Measurements from ENCODE around the gene PTRH2. TPM values are rescaled to one million over a fixed set of nuclear protein-coding genes. Genes with fewer than 3 reads are reported as not detected.

The PTRH2 gene
- polyA plus RNA-seq, 2 of the 4 experiments (the other 2 are of a cell fraction) = 109 to 169 TPM

- WGBS (ENCODE audit: missing lambda C conversion rate) = 91% methylated on average over 1 of the region's 1 CpG
- no peak overlapping the region for H3K27ac ChIP-seq
- DNase-seq (ENCODE audit: low read depth in 1 of 2, low spot score in 1 of 2) (no peak), FAIRE-seq (no peak), ATAC-seq (no peak)
- H3K4me1 ChIP-seq = peaks cover 8% of the 10 kb centered on the region; the same call in 1 of the 3 replicates
- H3K4me2 ChIP-seq = no peak overlapping the region
- peaks cover 11% of the 10 kb centered on the region; the same call in 2 of the 3 replicates for H3K9me3 ChIP-seq
- CTCF ChIA-PET = interaction anchor here (0.6 to 1.1 kb wide), 2 partner anchors 32 to 321 kb away, joined by 3 read pairs; no protein-coding TSS in a partner anchor
- H3K4me3 ChIP-seq = no peak overlapping the region
- TF ChIP-seq REST (IDR thresholded peaks at IDR 0.05) = no peak
- no peak for TF ChIP-seq NR3C1 (IDR thresholded peaks at IDR 0.05)
- no peak for TF ChIP-seq ESRRA (IDR thresholded peaks at IDR 0.05; ENCODE audit: borderline replicate concordance, low read length)
- TF ChIP-seq CEBPB (IDR thresholded peaks at IDR 0.05) = no peak
- TF ChIP-seq HES2 (IDR thresholded peaks at IDR 0.05) = no peak
- no peak for TF ChIP-seq ZSCAN20 (CRISPR knock-in tag; IDR thresholded peaks at IDR 0.05)
- TF ChIP-seq HOXA7 (CRISPR knock-in tag; IDR thresholded peaks at IDR 0.05) = no peak
- TF ChIP-seq, protein P1, sequence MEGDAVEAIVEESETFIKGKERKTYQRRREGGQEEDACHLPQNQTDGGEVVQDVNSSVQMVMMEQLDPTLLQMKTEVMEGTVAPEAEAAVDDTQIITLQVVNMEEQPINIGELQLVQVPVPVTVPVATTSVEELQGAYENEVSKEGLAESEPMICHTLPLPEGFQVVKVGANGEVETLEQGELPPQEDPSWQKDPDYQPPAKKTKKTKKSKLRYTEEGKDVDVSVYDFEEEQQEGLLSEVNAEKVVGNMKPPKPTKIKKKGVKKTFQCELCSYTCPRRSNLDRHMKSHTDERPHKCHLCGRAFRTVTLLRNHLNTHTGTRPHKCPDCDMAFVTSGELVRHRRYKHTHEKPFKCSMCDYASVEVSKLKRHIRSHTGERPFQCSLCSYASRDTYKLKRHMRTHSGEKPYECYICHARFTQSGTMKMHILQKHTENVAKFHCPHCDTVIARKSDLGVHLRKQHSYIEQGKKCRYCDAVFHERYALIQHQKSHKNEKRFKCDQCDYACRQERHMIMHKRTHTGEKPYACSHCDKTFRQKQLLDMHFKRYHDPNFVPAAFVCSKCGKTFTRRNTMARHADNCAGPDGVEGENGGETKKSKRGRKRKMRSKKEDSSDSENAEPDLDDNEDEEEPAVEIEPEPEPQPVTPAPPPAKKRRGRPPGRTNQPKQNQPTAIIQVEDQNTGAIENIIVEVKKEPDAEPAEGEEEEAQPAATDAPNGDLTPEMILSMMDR (IDR thresholded peaks at IDR 0.05) = no peak
- no peak for TF ChIP-seq FOSL2 (IDR thresholded peaks at IDR 0.05)
- no peak for TF ChIP-seq FOSL2 (CRISPR knock-in tag; IDR thresholded peaks at IDR 0.05)
- no peak for TF ChIP-seq SREBF2 (IDR thresholded peaks at IDR 0.05)
- no peak for TF ChIP-seq ZNF302 (CRISPR knock-in tag; IDR thresholded peaks at IDR 0.05)
- POLR2A ChIA-PET = no interaction called here
Measured at GRCh38 chr17:59650642-59651041, 56.6 kb downstream of the PTRH2 start.

- H3K9me3 ChIP-seq = peaks cover 11% of the 10 kb centered on the region; the same call in 2 of the 3 replicates
- FAIRE-seq (no peak), DNase-seq (ENCODE audit: low read depth in 1 of 2, low spot score in 1 of 2) (no peak), ATAC-seq (no peak)
- POLR2A ChIA-PET = no interaction called here
- no peak overlapping the region for H3K27ac ChIP-seq
- no peak overlapping the region for H3K4me3 ChIP-seq
- no peak for TF ChIP-seq POLR2AphosphoS2 (conservative IDR thresholded peaks at IDR 0.05; ENCODE audit: low read length)
- TF ChIP-seq BCL3 (IDR thresholded peaks at IDR 0.05) = no peak
- TF ChIP-seq JUN (IDR thresholded peaks at IDR 0.05) = no peak
- TF ChIP-seq HOXB13 (CRISPR knock-in tag; IDR thresholded peaks at IDR 0.05; ENCODE audit: low read depth) = no peak
- no peak for TF ChIP-seq BHLHE40 (IDR thresholded peaks at IDR 0.05; ENCODE audit: low read depth, low read length)
- no peak for TF ChIP-seq NR3C1 (IDR thresholded peaks at IDR 0.05)
- no peak for TF ChIP-seq HEYL (CRISPR knock-in tag; IDR thresholded peaks at IDR 0.05)
- TF ChIP-seq HDAC2 (IDR thresholded peaks at IDR 0.05) = no peak
- TF ChIP-seq RARB (CRISPR knock-in tag; IDR thresholded peaks at IDR 0.05) = no peak
- no peak for TF ChIP-seq HOXB5 (CRISPR knock-in tag; IDR thresholded peaks at IDR 0.05)
- TF ChIP-seq ESRRA (IDR thresholded peaks at IDR 0.05; ENCODE audit: borderline replicate concordance, low read length) = no peak
- peaks cover 8% of the 10 kb centered on the region; the same call in 1 of the 3 replicates for H3K4me1 ChIP-seq
- CTCF ChIA-PET = no interaction called here
- H3K4me2 ChIP-seq = no peak overlapping the region
Measured at GRCh38 chr17:59649886-59650285, 57.3 kb downstream of the PTRH2 start.

Other genes starting within 250 kb of the PTRH2 start
- 87.4 and 109 TPM in 2 replicates for gene DHX40, start 141.8 kb downstream of the PTRH2 start, polyA plus RNA-seq (2011; rRNA removed)
- gene DHX40, start 141.8 kb downstream of the PTRH2 start, polyA plus RNA-seq (2017; fragmentation: RNase III; extraction: RNeasy Plus Mini Kit Qiagen cat#74134 plus additional on column Dnase treatment) = 54.7 to 59.3 TPM (median 55.8 TPM) in 3 replicates
- gene CLTC, start 87.5 kb downstream of the PTRH2 start, polyA plus RNA-seq (2011; rRNA removed) = 360 and 376 TPM in 2 replicates
- 182 to 185 TPM (median 183 TPM) in 3 replicates for gene CLTC, start 87.5 kb downstream of the PTRH2 start, polyA plus RNA-seq (2017; fragmentation: RNase III; extraction: RNeasy Plus Mini Kit Qiagen cat#74134 plus additional on column Dnase treatment)
- 638 and 726 TPM in 2 replicates for gene VMP1, start 224 bp upstream of the PTRH2 start, polyA plus RNA-seq (2011; rRNA removed)
- 354 to 422 TPM (median 395 TPM) in 3 replicates for gene VMP1, start 224 bp upstream of the PTRH2 start, polyA plus RNA-seq (2017; fragmentation: RNase III; extraction: RNeasy Plus Mini Kit Qiagen cat#74134 plus additional on column Dnase treatment)
- 24.4 and 28.3 TPM in 2 replicates for gene TUBD1, start 185.5 kb upstream of the PTRH2 start, polyA plus RNA-seq (2011; rRNA removed)
- 15.5 to 15.9 TPM (median 15.7 TPM) in 3 replicates for gene TUBD1, start 185.5 kb upstream of the PTRH2 start, polyA plus RNA-seq (2017; fragmentation: RNase III; extraction: RNeasy Plus Mini Kit Qiagen cat#74134 plus additional on column Dnase treatment)
- 53.7 and 57.3 TPM in 2 replicates for gene RPS6KB1, start 185.7 kb upstream of the PTRH2 start, polyA plus RNA-seq (2011; rRNA removed)
- gene RPS6KB1, start 185.7 kb upstream of the PTRH2 start, polyA plus RNA-seq (2017; fragmentation: RNase III; extraction: RNeasy Plus Mini Kit Qiagen cat#74134 plus additional on column Dnase treatment) = 67.3 to 81.7 TPM (median 69.4 TPM) in 3 replicates